Heart right ventricle (tissue), 16 donors: Measurements from ENCODE around the gene SHB. TPM values are rescaled to one million over a fixed set of nuclear protein-coding genes. Genes with fewer than 3 reads are reported as not detected.

Experiments used
- ATAC-seq, 8 donors: fragments of 200-7000 bp; cut with Tn5 transposase; one replicate each; pipeline ENCODE4 v1.9.1; 2020; ENCODE audit warnings: mild to moderate bottlenecking in 8 of 8, moderate library complexity in 8 of 8, moderate number of reproducible peaks in 1 of 8
- DNase-seq, 2 donors: peaks; one replicate each; pipeline ENCODE4 v3.0.0-alpha.2; 2020
- H3K27ac ChIP-seq, 10 donors: fragments of 200-600 bp; sonication (generic) in 2 of 10; one replicate each; pipeline versions ENCODE4 v1.5.0 to v1.8.0; 2020 to 2022; ENCODE audit warnings: mild to moderate bottlenecking in 3 of 10
- H3K27me3 ChIP-seq, 7 donors: fragments of 200-600 bp; one replicate each; pipeline ENCODE4 v1.8.0; 2021 to 2022; ENCODE audit warnings: mild to moderate bottlenecking in 2 of 7
- H3K36me3 ChIP-seq, 9 donors: fragments of 200-600 bp; sonication (generic) in 1 of 9; one replicate each; pipeline versions ENCODE4 v1.5.0 to v1.8.0; 2020 to 2022; ENCODE audit warnings: mild to moderate bottlenecking in 2 of 9
- H3K4me1 ChIP-seq, 9 donors: fragments of 200-600 bp; sonication (generic) in 1 of 9; one replicate each; pipeline versions ENCODE4 v1.5.0 to v1.8.0; 2020 to 2022; ENCODE audit warnings: mild to moderate bottlenecking in 4 of 9
- H3K4me3 ChIP-seq, 10 donors: fragments of 200-600 bp; sonication (generic) in 2 of 10; one replicate each; pipeline versions ENCODE4 v1.5.0 to v1.8.0; 2020 to 2022; ENCODE audit warnings: mild to moderate bottlenecking in 7 of 10, moderate library complexity in 2 of 10
- H3K9me3 ChIP-seq, 11 donors: fragments of 200-600 bp in 10 of 11; sonication (generic) in 2 of 11; one replicate each; pipeline versions ENCODE4 v1.5.0 to v1.8.0; 2013 to 2022; ENCODE audit warnings: mild to moderate bottlenecking in 2 of 11, control low read depth in 1 of 11, moderate library complexity in 1 of 11
- WGBS, 2 donors: extraction: QIAGEN DNeasy Blood & Tissue Kit; methylation state at CpG; one replicate each; pipeline ENCODE4 v1.1.7; 2013; ENCODE audit warnings: inconsistent platforms in 1 of 2; 5-methylcytosine and 5-hydroxymethylcytosine counted together
- intact Hi-C, 10 donors: fragments of 100-400 bp; cut with DNase I; formaldehyde crosslinking; loops; one replicate each; pipeline versions ENCODE4 v1.11.1 to v1.14.2; 2022
- polyA plus RNA-seq, 2 donors: library from polyadenylated mRNA; stranded (reverse); fragments of 200-250 nt; gene quantifications; one replicate each; pipeline ENCODE4 v1.2.3, GENCODE V29; 2013
- total RNA-seq, 10 donors: library from RNA; stranded (reverse); fragmentation: NEBNext Ultra II Directional in 3 of 10; extraction: Animal tissue kit (Norgen Biotek cat#: 25700) in 3 of 10; gene quantifications; one replicate each; pipeline versions ENCODE4 v1.2.1 to v1.2.4, GENCODE V29; 2021 to 2023
- TF ChIP-seq, protein P1 (sequence below), 9 donors: fragments of 200-600 bp; sonication (generic) in 2 of 9; IDR thresholded peaks; one replicate each; pipeline versions ENCODE4 v1.5.0 to v1.8.0; 2021 to 2022; ENCODE audit warnings: antibody characterized with exemption in 9 of 9, mild to moderate bottlenecking in 5 of 9, moderate library complexity in 1 of 9
- donor health status: Arrhythmogenic right ventricular cardiomyopathy.
- donor health status: ischemic (EF 13 %, LVEDD 7.1; RV severe dilation, severe dysfunction).
- donor health status: healthy with polysubstance abuse.
- donor health status: DM: no; HTN: yes; CAD: no.
- donor health status: DM: no; HTN: no; CAD: no.
- donor health status: ischemic (EF 25% LVEDD 6.9; RV normal size, moderate dysfunction).
- donor health status: ischemic (EF 25% LVEDD 5.7; RV mildly dilated, moderate dysfunction).
- donor health status: healthy.
- donor health status: DM: yes; HTN: yes; CAD: no.
- donor health status: Ischemic cardiomyopathy.
- donor health status: ischemic (EF 35%, LVEDD 5.7; RV mildly dilated, moderate dysfunction).
- donor health status: nonischemic (EF 11% LVEDD 7.7; RV severe dilation, severe dysfunction).
- donor health status: DM: yes; HTN: yes; CAD: no.
- donor health status: PGD.
- donor health status: ischemic (EF 29% LVEDD 5.4; RV normal size, mild dysfunction).
- donor health status: nonischemic (EF 23%, LVEDD 6.1; RV moderate dilation, normal function).

The SHB gene
- total and polyA plus RNA-seq, 12 donors = 5.7 to 26.6 (median 18.0) TPM

DNA sequence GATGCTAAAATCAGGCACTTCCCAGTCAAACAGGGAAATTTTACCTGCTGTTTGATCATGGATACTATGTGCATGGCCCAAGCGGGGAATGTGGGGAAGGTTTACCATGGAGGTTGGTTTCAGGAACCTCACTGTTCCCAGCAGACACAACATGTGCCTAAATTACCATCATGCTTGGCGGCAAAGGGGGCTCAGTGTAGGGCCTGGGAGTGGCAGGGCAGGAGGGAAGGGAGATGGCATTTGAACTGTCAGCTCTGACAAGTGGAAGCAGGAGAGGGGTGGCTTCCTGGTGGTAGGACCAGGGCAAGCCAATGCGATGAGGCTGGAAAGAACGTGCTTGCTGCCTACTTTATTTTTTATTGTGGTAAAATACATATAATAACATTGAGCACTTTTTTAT, 93.4 kb downstream of the SHB start:
- H3K36me3 ChIP-seq = peaks cover 0 to 27% (median 4%) of the 10 kb centered on the region in 9 donors
- DNase-seq (no peak), ATAC-seq (no peak)
- no peaks in the 10 kb centered on the region for H3K9me3 ChIP-seq
- H3K27ac ChIP-seq = no peak overlapping the region
- peaks cover 0 to 14% (median 6%) of the 10 kb centered on the region in 9 donors for H3K4me1 ChIP-seq
- WGBS, 2 donors = 95 to 97% methylated on average over 4 of the region's 4 CpGs
- H3K27me3 ChIP-seq = no peaks in the 10 kb centered on the region
- no peak overlapping the region for H3K4me3 ChIP-seq
- intact Hi-C loops = no loop called here
- TF ChIP-seq, protein P1, sequence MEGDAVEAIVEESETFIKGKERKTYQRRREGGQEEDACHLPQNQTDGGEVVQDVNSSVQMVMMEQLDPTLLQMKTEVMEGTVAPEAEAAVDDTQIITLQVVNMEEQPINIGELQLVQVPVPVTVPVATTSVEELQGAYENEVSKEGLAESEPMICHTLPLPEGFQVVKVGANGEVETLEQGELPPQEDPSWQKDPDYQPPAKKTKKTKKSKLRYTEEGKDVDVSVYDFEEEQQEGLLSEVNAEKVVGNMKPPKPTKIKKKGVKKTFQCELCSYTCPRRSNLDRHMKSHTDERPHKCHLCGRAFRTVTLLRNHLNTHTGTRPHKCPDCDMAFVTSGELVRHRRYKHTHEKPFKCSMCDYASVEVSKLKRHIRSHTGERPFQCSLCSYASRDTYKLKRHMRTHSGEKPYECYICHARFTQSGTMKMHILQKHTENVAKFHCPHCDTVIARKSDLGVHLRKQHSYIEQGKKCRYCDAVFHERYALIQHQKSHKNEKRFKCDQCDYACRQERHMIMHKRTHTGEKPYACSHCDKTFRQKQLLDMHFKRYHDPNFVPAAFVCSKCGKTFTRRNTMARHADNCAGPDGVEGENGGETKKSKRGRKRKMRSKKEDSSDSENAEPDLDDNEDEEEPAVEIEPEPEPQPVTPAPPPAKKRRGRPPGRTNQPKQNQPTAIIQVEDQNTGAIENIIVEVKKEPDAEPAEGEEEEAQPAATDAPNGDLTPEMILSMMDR (IDR thresholded peaks at IDR 0.05) = no peak

DNA sequence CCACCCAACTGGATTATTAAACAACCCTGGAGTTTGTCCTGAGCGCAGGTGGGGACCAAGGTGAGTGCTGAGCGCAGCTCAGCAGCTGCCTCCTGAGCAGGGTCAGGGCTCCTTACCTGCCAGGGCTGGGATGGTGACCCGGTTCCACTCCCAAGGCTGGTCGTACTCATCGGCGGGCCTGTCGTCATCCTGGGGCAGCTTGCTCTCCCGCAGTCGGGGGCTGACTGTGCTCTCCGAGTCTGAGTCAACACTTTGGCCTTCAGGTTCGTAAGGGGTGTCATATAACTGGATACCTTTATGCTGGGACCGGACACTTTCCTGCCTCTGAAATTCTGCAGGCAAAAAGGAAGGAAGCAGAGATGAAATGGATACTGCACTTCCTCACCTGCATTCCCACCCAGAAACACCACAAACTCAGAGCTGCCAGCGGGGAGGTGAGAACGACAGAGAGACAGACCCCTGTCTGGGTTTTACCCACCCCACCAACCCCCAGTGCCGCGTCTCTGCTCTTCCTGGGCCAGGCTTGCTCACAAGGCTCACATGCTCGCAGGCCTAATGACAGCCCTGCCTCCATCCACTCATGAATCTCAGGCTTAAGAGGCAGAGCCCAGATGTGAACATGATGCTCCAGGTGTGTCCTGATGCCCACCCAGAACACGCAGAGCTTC, 94.4 kb downstream of the SHB start:
- H3K36me3 ChIP-seq = peaks cover 0 to 27% (median 4%) of the 10 kb centered on the region in 9 donors
- intact Hi-C loops = no loop called here
- H3K9me3 ChIP-seq = no peaks in the 10 kb centered on the region
- peaks cover 0 to 24% (median 8%) of the 10 kb centered on the region in 9 donors for H3K4me1 ChIP-seq
- no peak overlapping the region for H3K27ac ChIP-seq
- DNase-seq (no peak), ATAC-seq (no peak)
- TF ChIP-seq, protein P1 (IDR thresholded peaks at IDR 0.05) = no peak
- no peaks in the 10 kb centered on the region for H3K27me3 ChIP-seq
- H3K4me3 ChIP-seq = no peak overlapping the region
- 89 to 91% methylated on average over 18 of the region's 18 CpGs for WGBS, 2 donors

DNA sequence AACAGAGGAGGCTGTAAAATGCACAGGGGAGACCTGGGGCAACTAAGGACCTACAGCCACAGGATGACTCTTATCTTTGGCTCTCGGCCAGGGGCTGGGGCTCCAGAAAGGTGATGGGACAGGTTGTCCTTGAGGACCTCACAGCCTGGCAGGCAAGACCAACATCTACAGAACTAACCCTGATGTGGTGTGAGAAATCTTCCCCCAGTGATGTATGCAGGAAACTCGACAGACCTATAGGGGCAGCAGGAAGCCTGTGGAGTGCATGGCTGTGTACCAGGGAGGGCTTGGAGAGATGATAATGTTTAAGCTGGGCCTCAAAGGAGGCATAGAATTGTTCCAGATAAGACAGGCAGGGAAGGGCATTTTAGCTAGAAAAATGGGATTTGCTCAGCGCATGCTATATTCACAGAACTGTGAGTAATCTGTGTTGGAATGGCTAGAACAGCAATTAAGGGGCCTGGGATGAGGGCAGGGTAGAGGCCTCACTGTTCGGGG, 96.6 kb downstream of the SHB start:
- intact Hi-C loops = no loop called here
- DNase-seq (no peak), ATAC-seq (no peak)
- Histone ChIP-seq H3K27me3 (no peaks in the 10 kb centered on the region), H3K4me3 (no peak overlapping the region), H3K9me3 (no peaks in the 10 kb centered on the region), H3K36me3 (peaks cover 0 to 27% (median 4%) of the 10 kb centered on the region in 9 donors), H3K4me1 (peaks cover 7 to 44% (median 29%) of the 10 kb centered on the region in 9 donors), H3K27ac (no peak overlapping the region)
- WGBS, 2 donors = 83 to 90% methylated on average over 4 of the region's 4 CpGs
- TF ChIP-seq, protein P1 (IDR thresholded peaks at IDR 0.05) = no peak

DNA sequence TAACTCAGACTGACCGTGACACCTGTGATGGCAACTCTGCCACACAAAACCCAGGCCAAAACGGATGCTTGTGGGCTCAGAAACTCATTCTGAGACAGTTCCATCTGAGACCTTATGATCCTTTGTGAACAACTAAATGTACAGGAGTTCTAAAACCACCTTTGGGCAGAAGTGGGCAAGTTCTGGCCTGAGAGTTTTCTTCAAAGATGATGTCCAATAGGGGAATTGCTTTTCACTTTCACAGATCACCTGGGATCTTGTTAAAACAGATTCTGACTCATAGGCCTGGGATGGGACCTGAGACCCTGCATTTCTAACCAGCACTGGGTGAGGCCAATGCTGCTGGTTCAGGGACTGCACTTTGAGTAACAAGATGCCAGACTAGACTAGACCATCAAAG, 97.3 kb downstream of the SHB start:
- no peaks in the 10 kb centered on the region for H3K9me3 ChIP-seq
- intact Hi-C loops = no loop called here

More for the DNA sequence above, 97.3 kb downstream of the SHB start:
- no peak overlapping the region for H3K27ac ChIP-seq
- peaks cover 0 to 27% (median 4%) of the 10 kb centered on the region in 9 donors for H3K36me3 ChIP-seq
- TF ChIP-seq, protein P1 (IDR thresholded peaks at IDR 0.05) = no peak
- 97 to 98% methylated on average over 2 of the region's 2 CpGs for WGBS, 2 donors
- ATAC-seq (no peak), DNase-seq (no peak)
- H3K27me3 ChIP-seq = no peaks in the 10 kb centered on the region
- H3K4me1 ChIP-seq = peaks cover 7 to 48% (median 36%) of the 10 kb centered on the region in 9 donors
- no peak overlapping the region for H3K4me3 ChIP-seq
